NCI-H2107 treated with DMSO at 0.1 percent for 48 hours (cell line): ENCODE results near the gene PIP5K1A.
A peak's percentile ranks its signal among the peaks of the same experiment; 100 is the strongest.

Source experiments
- DNase-seq: peaks from one replicate; lab custom pipeline; 2025; ENCODE audit not compliant: unreplicated experiment; lab: John Stamatoyannopoulos, UW

The PIP5K1A gene

DNA sequence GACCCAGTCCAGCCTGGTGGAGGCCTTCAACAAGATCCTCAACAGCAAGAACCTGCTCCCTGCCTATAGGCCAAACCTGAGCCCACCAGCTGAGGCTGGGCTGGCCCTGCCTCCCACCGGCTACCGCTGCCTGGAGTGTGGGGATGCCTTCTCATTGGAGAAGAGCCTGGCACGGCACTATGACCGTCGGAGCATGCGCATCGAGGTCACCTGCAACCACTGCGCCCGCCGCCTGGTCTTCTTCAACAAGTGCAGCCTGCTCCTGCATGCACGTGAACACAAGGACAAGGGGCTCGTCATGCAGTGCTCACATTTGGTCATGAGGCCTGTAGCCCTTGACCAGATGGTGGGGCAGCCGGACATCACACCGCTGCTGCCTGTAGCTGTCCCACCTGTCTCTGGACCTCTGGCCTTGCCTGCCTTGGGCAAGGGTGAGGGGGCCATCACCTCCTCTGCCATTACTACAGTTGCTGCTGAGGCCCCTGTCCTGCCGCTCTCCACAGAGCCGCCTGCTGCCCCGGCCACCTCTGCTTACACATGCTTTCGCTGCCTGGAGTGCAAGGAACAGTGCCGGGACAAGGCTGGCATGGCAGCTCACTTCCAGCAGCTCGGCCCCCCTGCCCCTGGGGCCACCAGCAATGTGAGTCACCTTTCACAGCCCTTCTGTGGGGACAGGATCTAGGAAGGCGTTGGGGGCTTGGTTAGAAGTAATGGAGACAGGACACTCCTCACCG is 89.6 kb downstream of the PIP5K1A start:
- no peak for DNase-seq

DNA sequence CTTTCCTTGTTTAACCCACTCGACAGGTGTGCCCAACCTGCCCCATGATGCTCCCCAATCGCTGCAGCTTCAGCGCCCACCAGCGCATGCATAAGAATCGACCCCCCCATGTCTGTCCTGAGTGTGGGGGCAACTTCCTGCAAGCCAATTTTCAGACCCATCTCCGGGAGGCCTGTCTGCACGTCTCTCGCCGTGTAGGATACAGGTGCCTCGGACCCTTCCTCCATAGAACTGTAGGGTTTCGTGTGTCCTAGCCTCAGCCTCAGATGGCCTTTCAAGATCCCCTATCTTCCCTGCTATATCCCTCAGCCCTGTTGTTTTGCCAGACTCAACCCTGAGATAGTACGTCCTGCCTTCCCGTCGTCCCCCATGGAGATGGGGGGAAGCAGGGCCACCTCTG is 90.2 kb downstream of the PIP5K1A start:
- no peak for DNase-seq

DNA sequence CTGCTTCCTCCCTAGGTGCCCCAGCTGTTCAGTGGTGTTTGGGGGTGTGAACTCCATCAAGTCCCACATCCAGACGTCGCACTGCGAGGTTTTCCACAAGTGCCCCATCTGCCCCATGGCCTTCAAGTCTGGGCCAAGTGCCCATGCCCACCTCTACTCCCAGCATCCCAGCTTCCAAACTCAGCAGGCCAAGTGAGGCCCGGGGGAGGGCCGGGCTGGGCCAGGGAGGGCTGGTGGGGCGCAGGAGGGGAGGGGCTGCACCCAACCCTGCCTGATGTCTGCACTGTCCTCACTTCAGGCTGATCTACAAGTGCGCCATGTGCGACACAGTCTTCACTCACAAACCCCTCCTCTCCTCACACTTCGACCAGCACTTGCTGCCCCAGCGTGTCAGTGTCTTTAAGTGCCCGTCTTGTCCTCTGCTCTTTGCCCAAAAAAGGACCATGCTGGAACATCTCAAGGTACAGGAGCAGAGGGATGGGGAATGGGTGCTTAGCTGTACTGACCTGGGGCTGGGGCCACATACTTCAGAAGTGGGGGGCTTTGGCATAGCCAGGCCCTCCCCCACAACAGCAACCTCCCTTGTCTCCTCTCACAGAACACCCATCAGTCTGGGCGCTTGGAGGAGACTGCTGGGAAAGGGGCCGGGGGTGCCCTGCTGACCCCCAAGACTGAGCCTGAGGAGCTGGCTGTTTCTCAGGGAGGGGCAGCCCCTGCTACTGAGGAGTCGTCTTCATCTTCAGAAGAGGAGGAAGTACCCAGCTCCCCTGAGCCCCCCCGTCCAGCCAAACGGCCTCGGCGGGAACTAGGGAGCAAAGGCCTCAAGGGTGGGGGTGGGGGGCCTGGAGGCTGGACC is 91.0 kb downstream of the PIP5K1A start:
- no peak for DNase-seq

DNA sequence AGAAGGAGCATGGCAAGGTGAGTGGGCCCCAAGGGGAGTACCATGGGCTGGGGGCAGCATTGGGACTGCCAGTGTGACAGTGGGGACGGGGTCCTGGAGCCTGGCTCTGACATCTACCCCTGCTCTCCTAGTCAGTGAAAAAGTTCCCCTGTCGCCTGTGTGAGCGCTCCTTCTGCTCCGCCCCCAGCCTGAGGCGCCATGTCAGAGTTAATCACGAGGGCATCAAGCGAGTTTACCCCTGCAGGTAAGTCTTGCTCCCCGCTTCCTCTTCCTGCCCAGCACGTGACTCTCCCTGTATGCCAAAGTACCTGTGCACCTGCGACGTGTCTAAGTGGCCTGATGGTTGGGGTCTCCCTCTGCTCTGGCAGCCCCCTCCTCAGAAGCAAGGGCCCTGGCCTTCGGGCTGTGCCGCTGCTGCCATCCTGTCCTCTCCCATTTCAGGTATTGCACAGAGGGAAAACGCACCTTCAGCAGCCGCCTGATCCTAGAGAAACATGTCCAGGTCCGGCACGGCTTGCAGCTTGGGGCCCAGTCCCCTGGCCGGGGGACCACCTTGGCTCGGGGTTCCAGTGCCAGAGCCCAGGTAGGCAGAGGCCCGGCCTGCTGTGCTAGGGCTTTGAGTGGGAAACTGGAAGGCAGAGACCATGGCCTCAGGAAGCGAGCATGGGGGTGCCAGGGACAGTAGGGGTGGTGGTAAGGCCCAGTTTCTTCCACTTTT is 91.8 kb downstream of the PIP5K1A start:
- DNase-seq: no peak

DNA sequence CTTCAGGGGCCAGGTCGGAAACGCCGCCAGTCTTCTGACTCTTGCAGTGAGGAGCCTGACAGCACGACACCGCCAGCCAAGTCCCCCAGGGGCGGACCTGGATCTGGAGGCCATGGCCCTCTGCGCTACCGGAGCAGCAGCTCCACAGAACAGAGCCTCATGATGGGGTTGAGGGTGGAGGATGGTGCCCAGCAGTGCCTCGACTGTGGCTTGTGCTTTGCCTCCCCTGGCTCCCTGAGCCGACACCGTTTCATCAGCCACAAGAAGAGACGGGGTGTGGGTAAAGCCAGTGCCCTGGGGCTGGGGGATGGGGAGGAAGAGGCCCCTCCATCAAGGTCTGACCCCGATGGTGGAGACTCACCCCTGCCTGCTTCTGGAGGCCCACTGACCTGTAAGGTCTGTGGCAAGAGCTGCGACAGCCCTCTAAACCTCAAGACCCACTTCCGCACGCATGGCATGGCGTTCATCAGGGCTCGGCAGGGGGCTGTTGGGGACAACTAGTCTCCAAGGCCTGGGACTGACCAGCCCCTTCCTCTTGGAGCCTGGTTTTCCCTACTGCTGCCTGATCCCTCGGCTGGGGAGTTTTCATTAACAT is 92.5 kb downstream of the PIP5K1A start:
- DNase-seq: no peak

DNA sequence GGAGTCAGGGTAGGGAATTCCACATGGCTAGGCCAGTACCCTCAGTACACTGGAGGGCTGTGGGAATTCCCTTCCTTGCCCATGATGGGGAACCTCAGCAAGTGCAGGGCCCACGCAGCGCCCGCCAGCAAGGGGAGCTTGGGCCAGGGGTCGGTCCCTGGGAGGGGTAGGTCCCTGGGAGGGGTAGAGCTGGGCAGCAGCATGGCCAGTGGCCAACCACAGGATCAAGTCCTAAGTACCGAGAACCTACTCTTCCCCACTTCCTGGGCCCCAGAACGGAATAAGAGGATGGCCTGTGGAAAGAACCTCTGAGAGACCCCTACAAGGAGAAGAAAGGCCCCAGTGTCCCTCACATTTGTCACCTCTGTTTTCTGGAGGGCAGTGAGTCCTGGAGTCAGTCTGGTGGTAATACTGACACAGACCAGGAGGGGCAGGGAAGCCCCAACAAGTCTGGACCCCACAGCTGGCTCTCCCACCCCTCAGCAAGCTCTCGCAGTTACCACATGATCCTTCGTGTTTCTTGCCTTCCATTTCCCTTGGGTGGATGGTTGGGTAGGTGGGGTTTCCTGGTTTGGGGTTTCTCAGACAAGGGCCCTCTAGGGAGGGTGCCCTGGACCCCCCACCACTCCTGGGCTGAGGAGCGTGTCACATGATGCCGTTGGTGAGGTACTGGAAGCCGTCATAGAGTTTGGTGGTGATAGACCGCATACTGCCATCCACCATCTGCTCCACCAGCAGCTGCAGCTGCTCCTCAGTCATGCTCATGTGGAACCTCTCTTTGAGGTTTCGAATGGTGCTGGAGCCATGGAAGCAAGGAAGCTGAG is 94.1 kb downstream of the PIP5K1A start:
- peak; percentile 15 for DNase-seq

DNA sequence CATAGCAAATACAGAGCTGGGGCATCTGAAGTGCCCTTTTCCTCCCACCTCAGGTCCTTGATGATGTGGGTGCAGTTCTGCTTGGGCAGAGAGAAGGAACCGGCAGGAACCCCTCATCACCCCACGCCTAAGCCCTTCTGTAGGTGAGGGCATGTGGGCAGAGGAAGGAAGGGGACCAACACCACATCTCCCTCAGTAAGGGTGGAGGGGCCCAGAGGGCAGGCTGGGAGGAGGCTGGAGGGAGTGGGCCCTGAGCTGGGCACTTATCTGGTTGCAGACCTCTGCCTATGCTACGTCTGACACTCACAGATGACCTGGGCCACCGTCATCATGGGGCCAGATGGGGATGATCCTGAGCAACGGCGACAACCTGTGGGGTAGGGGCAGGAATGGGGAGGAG is 94.7 kb downstream of the PIP5K1A start:
- no peak for DNase-seq

DNA sequence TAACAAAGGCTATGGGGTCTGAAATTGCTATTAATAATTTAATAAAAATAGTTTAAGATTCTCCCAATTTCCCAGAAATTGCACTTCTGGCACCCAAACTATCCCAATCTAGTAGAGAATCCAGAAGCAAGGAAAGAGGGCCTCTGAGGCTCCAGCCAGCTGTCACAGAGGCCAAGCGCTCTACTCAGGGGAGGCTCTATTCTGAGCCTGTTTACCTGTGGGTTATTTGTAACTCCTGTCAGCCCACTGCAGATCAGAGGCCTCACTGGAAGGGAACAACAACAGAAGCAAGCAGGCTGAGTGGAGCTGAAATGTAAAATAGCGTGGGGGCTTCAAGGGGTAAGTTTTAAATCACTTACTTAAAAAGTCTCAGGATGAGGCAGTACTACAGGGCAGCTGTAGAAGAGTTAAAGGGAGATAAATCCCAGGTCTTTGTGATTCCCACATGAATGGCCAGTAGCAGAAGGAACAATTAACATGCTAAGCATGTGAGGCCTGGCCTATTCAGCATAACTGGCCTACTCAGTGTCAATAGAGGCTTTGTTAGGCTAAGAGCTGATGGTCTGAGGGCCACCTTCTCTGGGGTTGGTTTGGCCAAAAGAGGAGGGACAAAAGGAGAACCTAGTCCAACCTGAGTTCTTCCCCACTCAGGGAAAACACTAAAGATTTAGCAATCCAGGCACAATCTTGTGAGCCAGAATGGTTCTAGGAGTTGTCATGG is 96.5 kb downstream of the PIP5K1A start:
- no peak for DNase-seq
